Lung (tissue), 12 donors: ENCODE data around the gene PRICKLE1. TPM values are rescaled to one million over a fixed set of nuclear protein-coding genes. Genes with fewer than 3 reads are reported as not detected.
"Not testable (repeated sequence)": the region's sequence is repeated elsewhere in the genome, so short reads cannot be mapped to it uniquely, and the experiment has no call there.

Experiments used
- ATAC-seq: fragments of 200-7000 bp; cut with Tn5 transposase; one replicate; pipeline ENCODE4 v1.9.1; 2020; ENCODE audit warnings: moderate number of reproducible peaks; ENCODE audit not compliant: insufficient read depth, low FRiP score
- DNase-seq, 3 donors: peaks; one replicate each; pipeline ENCODE4 v3.0.0-alpha.2; 2013 to 2017
- H3K27ac ChIP-seq, 2 donors: one replicate each; pipeline ENCODE4 v1.5.1; 2013; ENCODE audit warnings: mild to moderate bottlenecking in 2 of 2, moderate library complexity in 2 of 2, control low read depth in 1 of 2, inconsistent platforms in 1 of 2, low read depth in 1 of 2, low read length in 1 of 2
- H3K27me3 ChIP-seq, 3 donors: one replicate each; pipeline ENCODE4 v1.5.1; 2013; ENCODE audit warnings: low read length in 2 of 3; ENCODE audit not compliant: control insufficient read depth in 3 of 3, insufficient read depth in 3 of 3
- H3K36me3 ChIP-seq, 4 donors: one replicate each; pipeline ENCODE4 v1.5.1; 2013; ENCODE audit warnings: low read length in 4 of 4, mild to moderate bottlenecking in 1 of 4, moderate library complexity in 1 of 4; ENCODE audit not compliant: control insufficient read depth in 4 of 4, insufficient read depth in 4 of 4
- H3K4me1 ChIP-seq, 5 donors: one replicate each; pipeline ENCODE4 v1.5.1; 2013; ENCODE audit warnings: low read length in 5 of 5, mild to moderate bottlenecking in 2 of 5, moderate library complexity in 1 of 5; ENCODE audit not compliant: control insufficient read depth in 5 of 5, insufficient read depth in 5 of 5
- H3K4me3 ChIP-seq: one replicate; pipeline ENCODE4 v1.5.1; 2013; ENCODE audit warnings: mild to moderate bottlenecking, control low read depth, moderate library complexity
- H3K9ac ChIP-seq, 2 donors: one replicate each; pipeline ENCODE4 v1.5.1; 2013; ENCODE audit warnings: low read length in 2 of 2, control low read depth in 1 of 2; ENCODE audit not compliant: insufficient read depth in 1 of 2
- H3K9me3 ChIP-seq, 4 donors: one replicate each; pipeline ENCODE4 v1.5.1; 2013; ENCODE audit warnings: low read length in 3 of 4, mild to moderate bottlenecking in 1 of 4, moderate library complexity in 1 of 4; ENCODE audit not compliant: control insufficient read depth in 4 of 4, insufficient read depth in 3 of 4
- CTCF ChIP-seq: IDR thresholded peaks from 2 replicates; pipeline ENCODE4 v1.5.1; 2012; ENCODE audit warnings: mild to moderate bottlenecking; ENCODE audit errors: control extremely low read depth, extremely low read depth
- WGBS, 2 donors: extraction: QIAGEN DNeasy Blood & Tissue Kit; methylation state at CpG; one replicate each; pipeline ENCODE4 v1.1.7; 2013; 5-methylcytosine and 5-hydroxymethylcytosine counted together
- polyA plus RNA-seq, 2 donors: library from polyadenylated mRNA; stranded (reverse); fragments of 200-250 nt; gene quantifications; one replicate each; pipeline ENCODE4 v1.2.1, GENCODE V29; 2013
- total RNA-seq, 2 donors: library from RNA; depleted of rRNA in 1 of 2; stranded (reverse); fragments of >200 nt in 1 of 2; gene quantifications; one replicate each; pipeline ENCODE4 v1.2.1, GENCODE V29; 2014 to 2021
- donor health status: control.
- donor health status: control.
- donor health status: Bipolar disorder and iron deficiency.
- donor health status: healthy.
- donor health status: DM: yes; HTN: yes; CAD: no.

The PRICKLE1 gene
- total and polyA plus RNA-seq, 4 donors = 2.1 to 60.1 (median 7.8) TPM

GRCh38 chr12:42541965-42542364, 47.6 kb downstream of the PRICKLE1 start:
- TF ChIP-seq CTCF = no peak
- Histone ChIP-seq H3K9ac (no peak overlapping the region), H3K27ac (no peak overlapping the region), H3K4me1 (peaks cover 0 to 2% (median 0%) of the 10 kb centered on the region in 5 donors), H3K9me3 (no peaks in the 10 kb centered on the region), H3K4me3 (no peak overlapping the region), H3K27me3 (no peaks in the 10 kb centered on the region), H3K36me3 (peaks cover 0 to 4% (median 0%) of the 10 kb centered on the region in 4 donors)
- ATAC-seq (no peak), DNase-seq (no peak)
- WGBS, 2 donors = 89 to 91% methylated on average over 2 of the region's 2 CpGs

- not testable (repeated sequence) for H3K36me3 ChIP-seq, H3K27ac ChIP-seq, H3K4me3 ChIP-seq, H3K4me1 ChIP-seq, DNase-seq, H3K27me3 ChIP-seq, H3K9ac ChIP-seq, H3K9me3 ChIP-seq, ATAC-seq
- WGBS, 2 donors = 40 to 87% methylated on average over 2 of the region's 2 CpGs
These were observed 48.2 kb downstream of the PRICKLE1 start for GRCh38 chr12:42541308-42541707.

- no peak for ATAC-seq
- Histone ChIP-seq H3K9me3 (no peaks in the 10 kb centered on the region), H3K9ac (no peak overlapping the region), H3K27ac (no peak overlapping the region), H3K4me1 (peaks cover 0 to 6% (median 0%) of the 10 kb centered on the region in 5 donors), H3K36me3 (peaks cover 0 to 4% (median 0%) of the 10 kb centered on the region in 4 donors), H3K27me3 (no peaks in the 10 kb centered on the region), H3K4me3 (no peak overlapping the region)
- DNase-seq = no peak
- no peak for TF ChIP-seq CTCF
- WGBS, 2 donors = 82 to 91% methylated on average over 1 of the region's 1 CpG
These were observed 49.9 kb downstream of the PRICKLE1 start for GRCh38 chr12:42539696-42540095.

- no peaks in the 10 kb centered on the region for H3K9me3 ChIP-seq
- no peak overlapping the region for H3K4me3 ChIP-seq
- peaks cover 0 to 4% (median 0%) of the 10 kb centered on the region in 4 donors for H3K36me3 ChIP-seq
- H3K9ac ChIP-seq = no peak overlapping the region
- no peaks in the 10 kb centered on the region for H3K27me3 ChIP-seq
- H3K27ac ChIP-seq = no peak overlapping the region
- ATAC-seq (no peak), DNase-seq (no peak)
- peaks cover 0 to 8% (median 0%) of the 10 kb centered on the region in 5 donors for H3K4me1 ChIP-seq
- TF ChIP-seq CTCF = no peak
- WGBS, 2 donors = 64% methylated on average over 3 of the region's 3 CpGs
These were observed 51.3 kb downstream of the PRICKLE1 start for GRCh38 chr12:42538203-42538602.
